MCF 10A (cell line): ENCODE data around the gene NPC1L1. TPM values are rescaled to one million over a fixed set of nuclear protein-coding genes. Genes with fewer than 3 reads are reported as not detected.

ENCODE experiments used
- BruUV-seq: library from RNA; stranded (reverse); fragments of 400-500 nt; replicated peaks from 2 replicates; lab custom pipeline; 2021; lab: Mats Ljungman, UMichigan
- CTCF ChIA-PET: fragments of 300-600 bp; sonication (Branson Sonifier 250); formaldehyde crosslinking; extraction: SDS; loops from one replicate; lab custom pipeline; 2021; ENCODE audit warnings: antibody characterized with exemption, inconsistent platforms; lab: Yijun Ruan, JAX
- POLR2A ChIA-PET: fragments of 300-600, 350-650 bp; sonication (Branson Sonifier 250); formaldehyde crosslinking; extraction: SDS; loops from one replicate; lab custom pipeline; 2020; ENCODE audit warnings: antibody characterized with exemption, inconsistent platforms; lab: Yijun Ruan, JAX
- DNase-seq: peaks from one replicate; pipeline ENCODE4 v3.0.0-alpha.2; 2018; ENCODE audit not compliant: unreplicated experiment
- H3K27ac Mint-ChIP-seq: one replicate; pipeline ENCODE4 v1.8.0; 2022; ENCODE audit warnings: mild to moderate bottlenecking, low read depth, mixed read lengths; ENCODE audit not compliant: unreplicated experiment
- H3K27me3 Mint-ChIP-seq: one replicate; pipeline ENCODE4 v1.8.0; 2022; ENCODE audit warnings: mixed read lengths; ENCODE audit not compliant: insufficient read depth, unreplicated experiment
- H3K36me3 Mint-ChIP-seq: one replicate; pipeline ENCODE4 v1.8.0; 2022; ENCODE audit warnings: mild to moderate bottlenecking, moderate library complexity, mixed read lengths; ENCODE audit not compliant: insufficient read depth, unreplicated experiment
- H3K4me1 Mint-ChIP-seq: one replicate; pipeline ENCODE4 v1.8.0; 2022; ENCODE audit warnings: mixed read lengths; ENCODE audit not compliant: insufficient read depth, unreplicated experiment
- H3K4me3 Mint-ChIP-seq: one replicate; pipeline ENCODE4 v1.8.0; 2022; ENCODE audit warnings: mild to moderate bottlenecking, moderate library complexity, mixed read lengths; ENCODE audit not compliant: unreplicated experiment
- H3K9me3 Mint-ChIP-seq: one replicate; pipeline ENCODE4 v1.8.0; 2022; ENCODE audit warnings: mixed read lengths; ENCODE audit not compliant: unreplicated experiment
- intact Hi-C: fragments of 100-400 bp; cut with micrococcal nuclease; formaldehyde crosslinking; loops from 2 replicates; pipeline ENCODE4 v1.14.1; 2022
- total RNA-seq: library from RNA; stranded (reverse); gene quantifications from 2 replicates; pipeline ENCODE4 v1.2.3, GENCODE V29; 2022
- TF ChIP-seq, protein P1 (sequence below): fragments of 200-600 bp; IDR thresholded peaks from one replicate; pipeline ENCODE4 v1.8.0; 2022; ENCODE audit warnings: antibody characterized with exemption, mild to moderate bottlenecking; ENCODE audit not compliant: unreplicated experiment

NPC1L1 gene
- total RNA-seq, 1 experiment from 2014 or later: 0.07 TPM

DNA sequence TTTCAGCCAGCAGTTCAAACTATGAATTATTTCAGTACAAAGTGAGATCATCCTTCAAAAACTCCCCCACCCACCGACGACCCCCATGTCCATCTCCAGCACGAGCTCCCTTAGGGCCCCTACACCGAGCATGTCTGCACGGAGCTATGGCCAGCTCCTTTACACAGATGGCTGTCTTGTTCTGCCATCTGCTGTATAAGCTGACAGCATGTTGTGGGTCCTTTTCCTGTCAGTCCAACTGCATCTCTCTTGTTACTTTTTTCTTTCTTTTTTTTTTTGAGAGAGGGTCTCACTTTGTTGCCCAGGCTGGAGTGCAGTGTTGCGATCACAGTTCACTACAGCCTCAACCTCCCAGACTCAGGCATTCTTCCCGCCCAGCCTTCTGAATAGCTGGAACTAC is 21.6 kb downstream of the NPC1L1 start:
- TF ChIP-seq, protein P1, sequence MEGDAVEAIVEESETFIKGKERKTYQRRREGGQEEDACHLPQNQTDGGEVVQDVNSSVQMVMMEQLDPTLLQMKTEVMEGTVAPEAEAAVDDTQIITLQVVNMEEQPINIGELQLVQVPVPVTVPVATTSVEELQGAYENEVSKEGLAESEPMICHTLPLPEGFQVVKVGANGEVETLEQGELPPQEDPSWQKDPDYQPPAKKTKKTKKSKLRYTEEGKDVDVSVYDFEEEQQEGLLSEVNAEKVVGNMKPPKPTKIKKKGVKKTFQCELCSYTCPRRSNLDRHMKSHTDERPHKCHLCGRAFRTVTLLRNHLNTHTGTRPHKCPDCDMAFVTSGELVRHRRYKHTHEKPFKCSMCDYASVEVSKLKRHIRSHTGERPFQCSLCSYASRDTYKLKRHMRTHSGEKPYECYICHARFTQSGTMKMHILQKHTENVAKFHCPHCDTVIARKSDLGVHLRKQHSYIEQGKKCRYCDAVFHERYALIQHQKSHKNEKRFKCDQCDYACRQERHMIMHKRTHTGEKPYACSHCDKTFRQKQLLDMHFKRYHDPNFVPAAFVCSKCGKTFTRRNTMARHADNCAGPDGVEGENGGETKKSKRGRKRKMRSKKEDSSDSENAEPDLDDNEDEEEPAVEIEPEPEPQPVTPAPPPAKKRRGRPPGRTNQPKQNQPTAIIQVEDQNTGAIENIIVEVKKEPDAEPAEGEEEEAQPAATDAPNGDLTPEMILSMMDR: no peak
- intact Hi-C loops: no loop called here
- H3K4me1 Mint-ChIP-seq: no peaks in the 10 kb centered on the region
- ChIA-PET CTCF (interaction anchor here (0.6 to 0.8 kb wide), 2 partner anchors 10 to 278 kb away, joined by 3 read pairs; no protein-coding TSS in a partner anchor), POLR2A (no interaction called here)
- peaks cover 2% of the 10 kb centered on the region for H3K9me3 Mint-ChIP-seq
- DNase-seq: no peak
- no peak overlapping the region for H3K27ac Mint-ChIP-seq
- H3K4me3 Mint-ChIP-seq: no peak overlapping the region
- H3K27me3 Mint-ChIP-seq: peaks cover 26% of the 10 kb centered on the region
- BruUV-seq: no TSS peak
- peaks cover 6% of the 10 kb centered on the region for H3K36me3 Mint-ChIP-seq

DNA sequence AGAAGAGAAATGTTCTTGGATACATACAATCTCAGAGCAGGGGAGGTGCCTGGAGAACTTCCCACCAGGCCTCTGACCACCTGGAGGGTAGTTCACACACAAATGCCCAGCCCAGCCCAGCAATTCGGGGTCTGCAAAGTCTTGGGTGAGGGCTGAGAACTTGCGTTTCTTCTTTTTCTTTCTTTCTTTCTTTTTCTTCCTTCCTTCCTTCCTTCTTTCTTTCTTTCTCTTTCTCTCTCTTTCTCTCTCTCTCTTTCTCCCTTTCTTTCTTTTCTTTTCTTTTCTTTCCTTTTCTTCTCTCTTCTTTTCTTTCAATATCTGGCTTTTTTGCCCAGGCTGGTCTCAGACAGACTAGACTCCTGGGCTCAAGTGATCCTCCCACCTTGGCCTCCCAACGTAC is 22.4 kb downstream of the NPC1L1 start:
- Mint-ChIP-seq H3K36me3 (no peaks in the 10 kb centered on the region), H3K4me3 (no peak overlapping the region), H3K4me1 (no peaks in the 10 kb centered on the region), H3K27ac (no peak overlapping the region), H3K9me3 (no peaks in the 10 kb centered on the region), H3K27me3 (peaks cover 19% of the 10 kb centered on the region)
- no TSS peak for BruUV-seq
- CTCF ChIA-PET: no interaction called here
- intact Hi-C loops: no loop called here
- no peak for DNase-seq
- POLR2A ChIA-PET: no interaction called here
- TF ChIP-seq, protein P1: no peak

DNA sequence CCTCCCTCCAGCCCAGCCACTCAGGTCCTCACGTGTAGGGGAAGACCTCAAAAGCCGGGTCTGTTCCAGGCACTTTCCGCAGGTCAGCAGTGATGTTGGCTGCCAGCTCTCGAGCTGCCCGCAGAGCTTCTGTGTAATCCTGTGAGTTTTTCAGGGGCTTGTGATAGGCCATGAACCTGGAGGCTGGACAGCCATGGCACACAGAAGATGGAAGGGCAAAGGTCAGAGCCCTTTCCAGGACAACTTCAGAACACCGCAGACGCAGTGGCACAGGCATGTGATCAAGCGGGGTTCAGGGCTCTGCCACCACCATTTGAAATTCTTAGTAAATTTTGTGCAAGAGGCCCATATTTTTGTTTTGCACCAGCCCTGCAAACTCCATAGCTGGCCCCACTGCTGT is 24.0 kb downstream of the NPC1L1 start:
- CTCF ChIA-PET: interaction anchor here (0.6 to 0.7 kb wide), 2 partner anchors 48 to 51 kb away, joined by 3 read pairs; no protein-coding TSS in a partner anchor
- no peaks in the 10 kb centered on the region for H3K36me3 Mint-ChIP-seq
- no peak overlapping the region for H3K4me3 Mint-ChIP-seq

DNA sequence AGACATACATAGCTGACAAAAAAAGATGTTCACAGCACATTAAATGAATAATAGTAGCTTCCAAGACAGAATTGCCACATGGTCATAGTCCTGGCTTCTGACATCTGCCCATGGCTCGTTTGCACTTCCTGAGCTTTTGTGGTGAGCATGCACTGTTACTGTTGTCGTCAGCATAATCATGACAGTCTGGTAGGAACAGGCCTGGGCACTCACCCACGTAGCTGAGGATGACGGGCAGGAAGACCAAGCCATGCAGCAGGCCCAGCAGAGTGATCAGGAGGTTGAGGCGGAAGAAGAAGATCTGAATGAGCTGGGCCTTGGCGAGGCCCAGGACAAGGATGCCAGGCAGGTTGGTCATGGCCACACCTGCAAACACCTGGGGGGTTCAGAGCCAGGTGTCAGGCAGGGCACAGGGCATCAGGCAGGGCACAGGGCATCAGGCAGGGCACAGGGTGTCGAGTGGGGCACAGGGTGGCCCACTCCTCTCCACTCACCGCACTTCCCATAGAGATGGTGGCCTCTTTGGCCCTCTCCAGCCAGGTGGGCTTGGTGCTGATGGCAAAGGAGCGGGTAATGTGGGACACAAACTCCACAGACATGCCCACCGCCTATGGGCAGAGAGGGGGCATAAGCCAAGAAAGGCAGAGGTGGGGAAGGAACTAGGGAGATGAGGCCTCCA is 25.4 kb downstream of the NPC1L1 start:
- Mint-ChIP-seq H3K27ac (no peak overlapping the region), H3K4me3 (no peak overlapping the region), H3K36me3 (no peaks in the 10 kb centered on the region), H3K9me3 (no peaks in the 10 kb centered on the region), H3K27me3 (no peaks in the 10 kb centered on the region), H3K4me1 (no peaks in the 10 kb centered on the region)
- intact Hi-C loops: no loop called here
- ChIA-PET POLR2A (interaction anchor here (1.2 to 2.2 kb wide), 3 partner anchors 18 to 28 kb away, joined by 4 to 8 read pairs (median 5); partner anchors contain the start of gene NUDCD3), CTCF (interaction anchor here (0.8 to 1.4 kb wide), 2 partner anchors 50 to 268 kb away, joined by 3 to 8 read pairs; no protein-coding TSS in a partner anchor)
- TF ChIP-seq, protein P1: no peak
- BruUV-seq: no TSS peak
- DNase-seq: no peak

More for the DNA sequence above, 24.0 kb downstream of the NPC1L1 start:
- no peak for DNase-seq
- H3K27ac Mint-ChIP-seq: no peak overlapping the region
- no TSS peak for BruUV-seq
- POLR2A ChIA-PET: no interaction called here
- H3K27me3 Mint-ChIP-seq: peaks cover 3% of the 10 kb centered on the region
- TF ChIP-seq, protein P1: no peak
- no peaks in the 10 kb centered on the region for H3K4me1 Mint-ChIP-seq
- intact Hi-C loops: no loop called here
- no peaks in the 10 kb centered on the region for H3K9me3 Mint-ChIP-seq
